ES-I3 (cell line): ENCODE measurements around the gene TOMM6.

Experiments used
- H3K36me3 ChIP-seq: 2 replicates; pipeline ENCODE4 v1.6.1; 2013; ENCODE audit warnings: mild to moderate bottlenecking, low read length, control low read depth, moderate library complexity; ENCODE audit not compliant: insufficient read depth
- H3K4me1 ChIP-seq: 2 replicates; pipeline ENCODE4 v1.6.1; 2013; ENCODE audit warnings: mild to moderate bottlenecking, control low read depth, low read length; ENCODE audit not compliant: insufficient read depth
- H3K9ac ChIP-seq: 2 replicates; pipeline ENCODE4 v1.6.1; 2013; ENCODE audit warnings: low read depth, mild to moderate bottlenecking, low read length, moderate library complexity
- H3K9me3 ChIP-seq: 2 replicates; pipeline ENCODE4 v1.6.1; 2013; ENCODE audit warnings: mild to moderate bottlenecking, low read length, moderate library complexity; ENCODE audit not compliant: control insufficient read depth, insufficient read depth

Gene TOMM6

DNA sequence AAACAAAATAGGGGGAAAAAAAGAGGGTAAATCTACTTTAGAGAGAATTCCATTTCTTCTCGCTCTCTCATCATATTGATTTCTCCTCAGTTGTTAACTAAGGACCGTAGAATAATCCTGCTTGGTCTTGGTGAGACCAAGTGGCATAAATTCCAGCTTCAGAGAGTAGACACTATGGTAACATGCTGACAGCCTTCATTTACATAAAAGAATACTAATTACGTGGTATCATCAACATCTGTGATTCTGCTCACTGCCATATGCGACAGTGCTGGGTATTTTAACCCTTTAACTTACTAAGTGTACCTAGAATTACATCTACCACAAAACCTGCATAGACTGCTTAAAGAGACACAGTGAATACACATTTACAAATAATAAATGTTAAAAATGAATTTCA lies 27.1 kb downstream of the TOMM6 start:
- H3K4me1 ChIP-seq, result no peaks in the 10 kb centered on the region
- no peak overlapping the region for H3K9ac ChIP-seq
- no peaks in the 10 kb centered on the region for H3K36me3 ChIP-seq
- no peaks in the 10 kb centered on the region for H3K9me3 ChIP-seq

DNA sequence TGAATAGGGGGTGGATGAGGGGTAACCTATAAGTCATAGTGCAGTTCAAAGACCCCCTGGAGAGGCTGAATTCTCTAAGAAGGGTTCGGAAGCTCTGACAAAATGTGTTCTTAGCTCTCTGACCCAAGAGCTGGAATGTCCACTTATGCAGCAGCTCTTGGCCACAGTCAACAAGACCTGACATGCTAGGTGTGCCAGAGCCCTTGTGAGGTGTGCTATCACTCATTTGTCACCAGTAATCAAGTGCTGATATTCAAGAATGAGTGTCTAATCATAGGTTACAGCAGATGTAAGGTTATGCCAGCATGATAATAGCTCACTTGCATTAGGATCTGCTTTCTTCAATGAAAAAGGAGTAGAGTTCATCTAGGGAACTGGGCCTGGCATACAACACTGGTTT lies 28.1 kb downstream of the TOMM6 start:
- Histone ChIP-seq H3K4me1 (no peaks in the 10 kb centered on the region), H3K36me3 (no peaks in the 10 kb centered on the region), H3K9me3 (no peaks in the 10 kb centered on the region), H3K9ac (no peak overlapping the region)

DNA sequence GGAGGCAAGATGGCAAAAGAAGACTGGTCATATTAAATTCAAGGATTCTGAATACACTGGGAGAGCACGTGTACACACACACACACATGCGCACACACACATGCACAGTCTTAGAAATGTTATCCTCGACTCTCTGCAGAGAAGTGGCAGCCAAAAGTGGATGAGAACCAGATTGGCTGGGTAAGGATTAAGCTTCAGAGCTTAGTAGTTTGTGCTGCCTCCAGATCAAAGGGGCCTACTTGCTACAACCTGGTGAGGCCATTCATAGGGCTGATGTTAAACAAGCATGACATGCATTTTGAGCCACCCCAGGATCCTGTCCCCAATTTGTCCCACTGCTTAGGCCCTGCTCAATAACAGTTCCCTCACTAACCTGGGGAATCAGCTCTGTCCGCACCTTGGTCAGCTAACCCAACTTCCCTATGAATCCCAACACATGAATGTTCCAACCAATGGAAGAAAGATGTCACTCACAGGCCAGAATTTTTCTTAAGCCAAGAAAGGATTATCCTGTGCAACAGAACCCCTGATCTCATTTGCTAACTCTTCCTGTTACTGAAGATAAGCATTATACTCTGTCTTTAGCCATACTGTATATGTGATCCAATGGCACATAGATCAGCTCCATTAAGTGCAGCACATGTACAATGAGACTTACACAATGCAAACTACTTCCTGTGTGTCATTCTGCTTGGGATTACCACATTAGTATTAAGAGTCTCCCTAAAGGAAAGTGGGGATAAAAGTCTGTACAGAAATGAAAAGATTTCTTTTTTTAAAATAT lies 31.0 kb downstream of the TOMM6 start:
- Histone ChIP-seq H3K9ac (no peak overlapping the region), H3K36me3 (no peaks in the 10 kb centered on the region), H3K4me1 (no peaks in the 10 kb centered on the region), H3K9me3 (no peaks in the 10 kb centered on the region)

DNA sequence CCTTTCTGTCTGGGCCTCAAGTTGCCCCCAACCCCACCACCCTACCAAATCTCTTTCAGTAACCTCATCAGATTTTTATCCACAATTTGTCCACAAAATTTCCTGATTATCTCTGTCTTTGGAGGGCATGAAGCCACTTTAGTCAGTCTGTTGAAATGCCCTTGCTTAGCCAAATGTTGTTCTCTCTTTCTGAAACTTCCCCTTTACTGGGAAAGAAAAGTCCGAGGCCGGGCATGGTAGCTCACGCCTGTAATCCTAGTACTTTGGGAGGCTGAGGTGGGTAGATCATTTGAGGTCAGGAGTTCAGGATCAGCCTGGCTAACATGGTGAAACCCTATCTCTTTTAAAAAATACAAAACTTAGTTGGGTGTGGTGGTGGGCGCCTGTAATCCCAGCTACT lies 33.8 kb downstream of the TOMM6 start:
- no peaks in the 10 kb centered on the region for H3K4me1 ChIP-seq
- H3K9me3 ChIP-seq, result no peaks in the 10 kb centered on the region
- no peak overlapping the region for H3K9ac ChIP-seq
- no peaks in the 10 kb centered on the region; the same call in 1 of the 2 replicates for H3K36me3 ChIP-seq

DNA sequence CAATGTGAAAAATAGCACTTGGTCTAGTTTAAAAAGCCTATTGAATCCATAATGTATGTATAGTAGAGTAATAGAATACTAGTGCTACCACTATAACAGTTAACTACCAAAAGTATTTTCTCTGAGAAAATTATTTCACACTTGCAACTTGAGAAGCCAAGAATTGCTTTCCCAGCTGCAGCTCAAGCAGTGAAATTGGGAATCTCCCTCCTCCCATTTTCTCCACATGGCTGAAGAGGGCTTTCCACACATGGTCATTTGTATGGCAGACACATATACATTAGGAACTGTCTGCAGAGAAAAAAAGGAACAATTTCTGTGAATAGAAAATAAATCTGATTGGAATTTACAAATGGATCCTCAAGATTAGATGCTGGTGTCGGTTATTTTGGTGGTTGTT lies 34.5 kb downstream of the TOMM6 start:
- no peaks in the 10 kb centered on the region; the same call in 1 of the 2 replicates for H3K36me3 ChIP-seq
- H3K9me3 ChIP-seq, result no peaks in the 10 kb centered on the region
- no peak overlapping the region for H3K9ac ChIP-seq
- no peaks in the 10 kb centered on the region for H3K4me1 ChIP-seq

DNA sequence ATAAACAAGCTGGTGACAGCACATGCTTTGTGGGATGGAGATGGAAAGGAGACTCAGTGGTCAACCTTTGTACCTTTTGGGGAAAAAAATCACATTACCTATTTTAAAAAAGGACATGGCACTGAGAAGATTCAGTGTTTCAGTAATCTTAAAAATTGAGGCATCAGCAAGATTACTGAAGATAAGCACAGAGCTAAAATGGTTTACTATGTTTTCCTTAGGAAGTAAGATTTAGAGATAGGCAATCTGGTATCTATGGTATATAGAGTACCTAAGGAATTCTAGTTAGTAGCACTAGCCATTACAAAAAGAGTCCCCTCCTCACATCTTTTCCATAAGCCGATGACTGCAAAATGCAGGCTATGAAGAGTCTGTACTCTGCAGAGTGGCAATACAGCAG lies 35.7 kb downstream of the TOMM6 start:
- H3K9ac ChIP-seq, result no peak overlapping the region
- H3K9me3 ChIP-seq, result no peaks in the 10 kb centered on the region
- H3K36me3 ChIP-seq, result no peaks in the 10 kb centered on the region; the same call in 1 of the 2 replicates
- no peaks in the 10 kb centered on the region for H3K4me1 ChIP-seq

DNA sequence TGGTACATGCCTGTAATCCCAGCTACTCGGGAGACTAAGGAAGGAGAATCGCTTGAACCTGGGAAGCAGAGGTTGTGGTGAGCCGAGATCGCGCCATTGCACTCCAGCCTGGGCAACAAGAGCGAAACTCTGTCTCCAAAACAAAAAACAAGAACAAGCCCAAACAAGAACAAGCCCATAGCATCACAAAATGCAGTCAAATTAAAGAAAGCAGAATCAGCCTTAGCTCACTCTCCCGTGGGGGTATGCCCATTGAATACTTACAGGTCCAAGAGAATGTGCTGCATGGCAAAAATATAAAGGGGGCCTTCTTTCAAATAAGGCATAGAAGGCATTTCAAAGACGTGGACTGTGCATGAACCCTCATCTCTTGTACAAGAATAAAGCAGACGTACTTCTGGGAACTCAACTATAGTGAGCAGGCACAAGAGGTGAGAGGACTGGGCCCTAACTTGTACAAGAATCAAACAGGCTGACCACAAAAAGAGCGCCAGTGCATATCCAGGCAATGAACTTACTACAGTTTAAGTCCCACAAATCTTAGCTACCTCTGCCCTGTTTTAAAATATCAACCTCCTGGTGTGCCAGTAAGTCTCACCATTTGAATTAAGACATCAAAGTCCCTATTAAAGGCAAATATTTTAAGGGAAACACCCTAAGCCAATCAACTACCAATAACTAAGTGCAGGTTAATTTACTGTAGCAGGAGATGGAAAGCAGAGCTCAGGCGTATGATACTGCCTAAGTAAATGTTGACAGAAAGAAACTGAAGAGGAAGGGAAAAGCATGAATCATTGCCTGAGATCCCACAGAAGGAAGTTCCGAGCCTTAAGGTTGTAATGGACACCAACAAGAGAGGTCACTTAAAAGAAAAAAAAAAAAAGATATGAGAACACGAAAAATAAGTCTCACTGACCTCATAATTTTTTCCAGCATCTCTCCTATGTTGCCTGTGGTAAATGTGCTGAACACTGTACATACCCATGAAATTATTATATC lies 37.4 kb downstream of the TOMM6 start:
- H3K9me3 ChIP-seq, result no peaks in the 10 kb centered on the region
- no peak overlapping the region for H3K9ac ChIP-seq
- no peaks in the 10 kb centered on the region for H3K4me1 ChIP-seq
- H3K36me3 ChIP-seq, result no peaks in the 10 kb centered on the region; the same call in 1 of the 2 replicates

DNA sequence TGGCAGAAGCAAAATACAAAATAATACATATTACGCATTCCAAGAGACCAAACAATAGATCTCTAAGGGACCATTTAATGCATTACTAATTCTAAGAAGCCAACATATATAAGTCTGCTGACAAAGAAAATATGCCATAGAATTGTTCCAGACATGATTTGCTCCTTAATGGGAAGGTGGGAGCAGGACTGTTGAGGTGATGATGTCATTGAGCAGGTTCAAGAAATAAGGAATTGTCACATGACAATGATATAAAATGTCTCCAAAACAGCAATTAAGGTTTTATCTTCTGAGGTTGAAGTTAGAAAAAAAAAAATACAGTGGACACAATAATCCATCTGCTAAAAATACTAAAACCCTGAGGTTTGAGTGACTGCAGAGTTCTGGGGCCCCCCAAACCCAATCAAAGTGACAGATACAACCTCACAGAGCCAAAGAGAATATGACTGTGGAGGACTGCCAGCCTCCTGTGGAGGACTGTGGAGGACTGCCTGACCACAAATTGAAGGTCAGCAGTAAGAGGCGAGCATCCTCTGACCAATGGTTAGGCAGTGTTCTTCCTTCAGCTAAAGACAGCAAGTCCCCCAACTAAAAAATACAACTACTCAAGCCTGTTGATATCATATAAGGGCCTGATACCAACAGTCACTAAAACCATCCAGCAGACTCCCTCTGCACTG lies 39.0 kb downstream of the TOMM6 start:
- Histone ChIP-seq H3K36me3 (no peaks in the 10 kb centered on the region; the same call in 1 of the 2 replicates), H3K4me1 (no peaks in the 10 kb centered on the region), H3K9me3 (no peaks in the 10 kb centered on the region), H3K9ac (no peak overlapping the region)

DNA sequence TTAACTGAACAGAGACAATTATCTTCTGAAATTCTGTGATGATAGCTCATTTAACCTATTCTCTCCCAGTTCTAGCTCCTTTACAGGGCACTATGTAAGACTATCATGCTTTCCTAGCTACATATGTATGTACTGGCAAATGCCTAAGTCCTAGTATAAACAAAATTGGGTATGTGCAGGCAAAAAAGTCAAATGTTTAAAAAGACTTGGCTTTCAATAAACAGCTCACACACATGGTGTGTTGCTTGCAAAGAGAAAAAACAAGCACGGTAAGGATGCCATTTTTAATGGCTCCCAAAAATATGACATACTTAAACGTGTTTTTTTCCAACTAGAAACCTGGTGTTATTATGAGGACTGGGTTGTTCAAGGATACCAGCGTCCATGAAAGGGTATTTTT lies 44.8 kb downstream of the TOMM6 start:
- Histone ChIP-seq H3K9me3 (no peaks in the 10 kb centered on the region), H3K4me1 (no peaks in the 10 kb centered on the region), H3K9ac (no peak overlapping the region), H3K36me3 (no peaks in the 10 kb centered on the region)

DNA sequence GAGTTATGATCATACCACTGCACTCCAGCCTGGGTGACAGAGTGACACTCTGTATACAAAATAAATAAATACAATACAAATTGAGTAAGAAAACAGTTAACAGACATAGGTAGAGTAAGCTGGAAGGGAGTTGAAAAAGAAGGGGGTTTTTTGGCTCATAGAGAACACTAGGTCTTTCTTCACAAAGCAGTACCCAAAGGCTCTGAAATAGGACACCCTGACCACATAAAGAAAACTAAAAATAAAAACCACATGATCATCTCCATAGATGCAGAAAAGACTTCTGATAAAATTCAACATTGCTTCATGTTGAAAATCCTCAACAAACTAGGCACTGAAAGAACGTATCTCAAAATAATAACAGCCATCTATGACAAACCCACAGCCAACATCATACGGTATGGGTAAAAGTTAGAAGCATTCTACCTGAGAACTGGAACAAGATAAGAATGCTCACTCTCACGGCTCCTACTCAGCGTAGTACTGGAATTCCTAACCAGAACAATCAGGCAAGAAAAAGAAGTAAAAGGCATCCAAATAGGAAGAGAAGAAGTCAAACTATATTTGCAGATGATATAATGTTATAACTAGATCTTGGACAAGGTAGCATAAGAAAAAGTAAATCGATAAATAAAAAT lies 48.6 kb downstream of the TOMM6 start:
- H3K9ac ChIP-seq, result no peak overlapping the region
- H3K9me3 ChIP-seq, result no peaks in the 10 kb centered on the region
- 0 out of 2 replicates have a peak, but pooled peaks cover 3% of the 10 kb centered on the region for H3K36me3 ChIP-seq
- H3K4me1 ChIP-seq, result no peaks in the 10 kb centered on the region

DNA sequence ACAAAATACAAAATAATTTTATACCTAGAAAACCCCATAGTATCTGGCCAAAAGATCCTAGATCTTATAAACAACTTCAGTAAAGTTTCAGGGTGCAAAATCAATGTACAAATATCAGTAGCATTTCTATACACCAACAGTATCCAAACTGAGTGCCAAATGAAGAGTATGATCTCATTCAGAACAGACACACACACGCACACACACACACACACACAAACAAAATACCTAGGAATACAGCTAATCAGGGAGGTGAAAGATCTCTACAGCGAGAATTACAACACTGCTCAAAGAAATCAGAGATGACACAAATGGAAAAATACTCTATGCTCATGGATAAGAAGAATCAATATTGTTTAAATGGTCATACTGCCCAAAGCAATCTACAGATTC lies 49.2 kb downstream of the TOMM6 start:
- H3K4me1 ChIP-seq, result no peaks in the 10 kb centered on the region
- 0 out of 2 replicates have a peak, but pooled peaks cover 3% of the 10 kb centered on the region for H3K36me3 ChIP-seq
- H3K9me3 ChIP-seq, result no peaks in the 10 kb centered on the region
- H3K9ac ChIP-seq, result no peak overlapping the region
